G401.6 (cell line): ENCODE measurements around the gene SOX6.
"Not testable (repeated sequence)": the region's sequence is repeated elsewhere in the genome, so short reads cannot be mapped to it uniquely, and the experiment has no call there.

ENCODE experiments used
- FAIRE-seq: peaks from 2 replicates; lab custom pipeline; 2012; peaks lifted over from hg19 to GRCh38; lab: Jason Lieb, UNC

Gene SOX6

GRCh38 chr11:16356057-16356760, at the start of gene SOX6:
Gene SOX6, minus strand, starts transcription at chr11:16356546. Its CDS starts 15,298 bp downstream, at chr11:16341248.
- no peak for FAIRE-seq

GRCh38 chr11:16404781-16405285, 48.5 kb upstream of the SOX6 start:
- no peak for FAIRE-seq

GRCh38 chr11:16403851-16404250, 47.5 kb upstream of the SOX6 start:
- no peak for FAIRE-seq

- FAIRE-seq: no peak
Measured at GRCh38 chr11:16403448-16403803, 47.1 kb upstream of the SOX6 start.

- FAIRE-seq: no peak
Measured at GRCh38 chr11:16402654-16403447, 46.5 kb upstream of the SOX6 start.

- no peak for FAIRE-seq
Measured at GRCh38 chr11:16397390-16397789, 41.0 kb upstream of the SOX6 start.

GRCh38 chr11:16395601-16396000, 39.3 kb upstream of the SOX6 start:
- FAIRE-seq: no peak

- no peak for FAIRE-seq
Measured at GRCh38 chr11:16394947-16395346, 38.6 kb upstream of the SOX6 start.

GRCh38 chr11:16393340-16393739, 37.0 kb upstream of the SOX6 start:
- FAIRE-seq: no peak

- no peak for FAIRE-seq
Measured at GRCh38 chr11:16392616-16393015, 36.3 kb upstream of the SOX6 start.

- FAIRE-seq: not testable (repeated sequence)
Measured at GRCh38 chr11:16390826-16391225, 34.5 kb upstream of the SOX6 start.

- FAIRE-seq: no peak
Measured at GRCh38 chr11:16385099-16385498, 28.8 kb upstream of the SOX6 start.

- no peak for FAIRE-seq
Measured at GRCh38 chr11:16382638-16383380, 26.5 kb upstream of the SOX6 start.

GRCh38 chr11:16382186-16382585, 25.8 kb upstream of the SOX6 start:
- no peak for FAIRE-seq

- FAIRE-seq: no peak
Measured at GRCh38 chr11:16380941-16381568, 24.7 kb upstream of the SOX6 start.

- FAIRE-seq: no peak
Measured at GRCh38 chr11:16378906-16379305, 22.6 kb upstream of the SOX6 start.

- FAIRE-seq: no peak
Measured at GRCh38 chr11:16377746-16378145, 21.4 kb upstream of the SOX6 start.

- FAIRE-seq: not testable (repeated sequence)
Measured at GRCh38 chr11:16375664-16376063, 19.3 kb upstream of the SOX6 start.

- no peak for FAIRE-seq
Measured at GRCh38 chr11:16373768-16374167, 17.4 kb upstream of the SOX6 start.

- FAIRE-seq: no peak
Measured at GRCh38 chr11:16372355-16372754, 16.0 kb upstream of the SOX6 start.

GRCh38 chr11:16367252-16367651, 10.9 kb upstream of the SOX6 start:
- no peak for FAIRE-seq

- FAIRE-seq: no peak
Measured at GRCh38 chr11:16365581-16366228, 9.4 kb upstream of the SOX6 start.
